ENCODE measurements around the gene RIPOR2. TPM values are rescaled to one million over a fixed set of nuclear protein-coding genes. Genes with fewer than 3 reads are reported as not detected.

Gene RIPOR2
- total RNA-seq, 1 experiment from 2014 or later: 5.0 TPM

GRCh38 chr6:24897186-24897585 lies 38.6 kb downstream of the RIPOR2 start:
- H2BK5ac ChIP-seq (ENCODE audit: insufficient read length, low read length): no peak overlapping the region

More at GRCh38 chr6:24897186-24897585, 38.6 kb downstream of the RIPOR2 start:
- H4K8ac ChIP-seq (replicated peaks; ENCODE audit: insufficient read length, low read depth, low read length): no peak overlapping the region
- H3K79me2 ChIP-seq (ENCODE audit: insufficient read depth, low read length): peaks cover 5% of the 10 kb centered on the region; the same call in 1 of the 2 replicates
- no peaks in the 10 kb centered on the region for H3K79me1 ChIP-seq (ENCODE audit: insufficient read depth, low read depth, low read length, poor library complexity, severe bottlenecking)
- no peaks in the 10 kb centered on the region for H3K23me2 ChIP-seq (ENCODE audit: insufficient read length, low read depth, low read length, poor library complexity, severe bottlenecking)
- H3K4me1 ChIP-seq (ENCODE audit: insufficient read depth, low read length): no peaks in the 10 kb centered on the region; the same call in 1 of the 2 replicates
- no peak overlapping the region for H3K4me2 ChIP-seq (ENCODE audit: insufficient read depth, insufficient read length, low read length)
- no peak overlapping the region for H2BK15ac ChIP-seq (ENCODE audit: low read depth, low read length)
- Mint-ChIP-seq H3K36me3 (ENCODE audit: insufficient read depth in 1 of 3, low read depth in 3 of 3) (no peaks in the 10 kb centered on the region; a peak in 1 of 7 replicates), H3K4me3 (no peak overlapping the region), H3K27ac (peak overlapping the region in 1 of 3 experiments; percentile 57; a peak in 1 of 7 replicates), H3K27me3 (ENCODE audit: low read depth) (no peaks in the 10 kb centered on the region), H3K9me3 (no peaks in the 10 kb centered on the region), H3K4me1 (peaks cover 14 to 18% of the 10 kb centered on the region in 2 experiments; a peak in 3 of 4 replicates)
- no peak overlapping the region for H2BK20ac ChIP-seq (ENCODE audit: low read depth, low read length, poor library complexity, severe bottlenecking)
- no peak overlapping the region for H3K4ac ChIP-seq (ENCODE audit: low read depth, low read length)
- H3K18ac ChIP-seq (ENCODE audit: insufficient read length, low read depth, low read length): no peak overlapping the region
- H3K9me3 ChIP-seq (ENCODE audit: control insufficient read depth, low read depth, low read length): no peaks in the 10 kb centered on the region
- no CpG with 5 or more reads among the region's 6 CpGs for WGBS (ENCODE audit: extremely low coverage, insufficient read length, low lambda C conversion rate)
- no peak for TF ChIP-seq CTCF (conservative IDR thresholded peaks at IDR 0.05)
- DNase-seq: no peak
- no peak overlapping the region for H3K23ac ChIP-seq (ENCODE audit: insufficient read length, low read depth, low read length)
- H3K27ac ChIP-seq (ENCODE audit: insufficient read length, low read depth, low read length): no peak overlapping the region
- no peak overlapping the region for H3K14ac ChIP-seq (ENCODE audit: insufficient read depth, low read length)
- H3T11ph ChIP-seq (ENCODE audit: low read length): no peak overlapping the region
- no peaks in the 10 kb centered on the region for H4K20me1 ChIP-seq (ENCODE audit: control insufficient read depth, insufficient read depth, insufficient read length)
- H4K5ac ChIP-seq (ENCODE audit: insufficient read length, low read depth, low read length): no peak overlapping the region
- no peaks in the 10 kb centered on the region for H3K27me3 ChIP-seq (ENCODE audit: insufficient read depth, low read length)
- H3K56ac ChIP-seq (ENCODE audit: insufficient read length, low read depth, low read length): no peak overlapping the region
- H2AFZ ChIP-seq (ENCODE audit: low read length): no peak overlapping the region
- H2BK12ac ChIP-seq (ENCODE audit: insufficient read length, low read depth, low read length): no peak overlapping the region
- no peak overlapping the region for H2AK5ac ChIP-seq (ENCODE audit: insufficient read length, low read length)
- H4K91ac ChIP-seq (ENCODE audit: insufficient read length, low read depth, low read length): no peak overlapping the region
- H3K9ac ChIP-seq (ENCODE audit: extremely low read depth, insufficient read length, low read length): no peak overlapping the region
- no peak overlapping the region for H2BK120ac ChIP-seq (ENCODE audit: low read depth, low read length, poor library complexity, severe bottlenecking)

Measured in H9 (cell line).